A673 (cell line): Measurements from ENCODE around the gene CCDC120. TPM values are rescaled to one million over a fixed set of nuclear protein-coding genes. Genes with fewer than 3 reads are reported as not detected.

Experiments used
- BruUV-seq: library from RNA; stranded (reverse); fragments of 400-500 nt; replicated peaks from 2 replicates; lab custom pipeline; 2021; lab: Mats Ljungman, UMichigan
- CTCF ChIA-PET: fragments of 300-600 bp; sonication (Branson Sonifier 250); formaldehyde crosslinking; loops from one replicate; lab custom pipeline; 2022; ENCODE audit warnings: antibody characterized with exemption; lab: Charles Lee
- POLR2A ChIA-PET: fragments of 300-600 bp; sonication (Branson Sonifier 250); formaldehyde crosslinking; loops from one replicate; lab custom pipeline; 2022; ENCODE audit warnings: antibody characterized with exemption; ENCODE audit not compliant: low non-redundant PET; lab: Charles Lee
- DNase-seq: peaks from one replicate; pipeline ENCODE4 v3.0.0-alpha.2; 2015; ENCODE audit warnings: low spot score
- H3K27ac ChIP-seq: fragments of 200-600 bp; sonication (generic); 2 replicates; pipeline ENCODE4 v1.5.1; 2016; ENCODE audit warnings: mixed run types, low read depth, mild to moderate bottlenecking, mixed read lengths, antibody characterized with exemption, low read length; ENCODE audit not compliant: poor library complexity, severe bottlenecking
- H3K27me3 ChIP-seq: fragments of 200-600 bp; sonication (generic); replicated peaks from 2 replicates; pipeline ENCODE4 v1.6.1; 2017; ENCODE audit warnings: mixed run types, low read depth, mild to moderate bottlenecking, mixed read lengths, antibody characterized with exemption, low read length; ENCODE audit not compliant: insufficient read depth, poor library complexity
- H3K36me3 ChIP-seq: fragments of 200-600 bp; sonication (generic); 2 replicates; pipeline ENCODE4 v1.6.1; 2016; ENCODE audit warnings: mixed run types, mild to moderate bottlenecking, mixed read lengths, antibody characterized with exemption, low read length; ENCODE audit not compliant: insufficient read depth, poor library complexity, severe bottlenecking
- H3K4me1 ChIP-seq: fragments of 200-600 bp; sonication (generic); 2 replicates; pipeline ENCODE4 v1.6.1; 2017; ENCODE audit warnings: mixed run types, mild to moderate bottlenecking, mixed read lengths, antibody characterized with exemption, low read length; ENCODE audit not compliant: insufficient read depth, poor library complexity, severe bottlenecking
- H3K4me3 ChIP-seq: fragments of 200-600 bp; sonication (generic); 2 replicates; pipeline ENCODE4 v1.5.1; 2016; ENCODE audit warnings: low read depth, mixed run types, mild to moderate bottlenecking, mixed read lengths, low read length; ENCODE audit not compliant: poor library complexity, severe bottlenecking
- H3K9me3 ChIP-seq: fragments of 200-600 bp; sonication (generic); 2 replicates; pipeline ENCODE4 v1.6.1; 2016; ENCODE audit warnings: mixed run types, low read depth, mild to moderate bottlenecking, mixed read lengths, antibody characterized with exemption, low read length; ENCODE audit not compliant: poor library complexity, severe bottlenecking
- CTCF ChIP-seq: fragments of 300-800, 200-600 bp; sonication (generic); conservative IDR thresholded peaks from 2 replicates; pipeline ENCODE4 v1.5.1; 2017; ENCODE audit warnings: low read depth, mild to moderate bottlenecking, antibody characterized with exemption, low read length, moderate library complexity, mixed read lengths
- EZH2 ChIP-seq: fragments of 200-600 bp; sonication (generic); IDR thresholded peaks from 2 replicates; pipeline ENCODE4 v1.6.1; 2017; ENCODE audit warnings: borderline replicate concordance, low read depth, mild to moderate bottlenecking, mixed read lengths, antibody characterized with exemption, low read length; ENCODE audit not compliant: poor library complexity, severe bottlenecking
- intact Hi-C: fragments of 100-400 bp; cut with micrococcal nuclease; formaldehyde crosslinking; loops from one replicate; pipeline ENCODE4 v1.10.0; 2022; ENCODE audit not compliant: unreplicated experiment
- total RNA-seq: library from RNA; stranded (reverse); gene quantifications from 2 replicates; pipeline ENCODE4 v1.2.3, GENCODE V29; 2021

Gene CCDC120
- total RNA-seq, 1 experiment from 2014 or later = 13.0 TPM

- intact Hi-C loops = no loop called here
- peak; percentile 92 for DNase-seq
- Histone ChIP-seq H3K4me1 (no peaks in the 10 kb centered on the region), H3K4me3 (peak overlapping the region; percentile 71), H3K9me3 (no peaks in the 10 kb centered on the region), H3K36me3 (no peaks in the 10 kb centered on the region), H3K27ac (no peak overlapping the region), H3K27me3 (no peaks in the 10 kb centered on the region)
- BruUV-seq = no TSS peak
- TF ChIP-seq CTCF (no peak), EZH2 (no peak)
- POLR2A ChIA-PET = interaction anchor here (0.7 kb wide), 1 partner anchor 203 kb away, joined by 4 read pairs; no protein-coding TSS in a partner anchor
- CTCF ChIA-PET = no interaction called here
These were observed 42.2 kb downstream of the CCDC120 start for GRCh38 chrX:49100704-49101628.

GRCh38 chrX:49101629-49101984, 42.8 kb downstream of the CCDC120 start:
- DNase-seq = no peak
- intact Hi-C loops = no loop called here
- H3K4me3 ChIP-seq = peak overlapping the region; percentile 71
- POLR2A ChIA-PET = no interaction called here
- no peaks in the 10 kb centered on the region for H3K36me3 ChIP-seq
- no peak overlapping the region for H3K27ac ChIP-seq
- H3K27me3 ChIP-seq = no peaks in the 10 kb centered on the region
- no peak for TF ChIP-seq EZH2
- no peak for TF ChIP-seq CTCF
- H3K9me3 ChIP-seq = no peaks in the 10 kb centered on the region
- CTCF ChIA-PET = no interaction called here
- BruUV-seq = no TSS peak
- H3K4me1 ChIP-seq = no peaks in the 10 kb centered on the region

GRCh38 chrX:49102190-49102589, 43.4 kb downstream of the CCDC120 start:
- no peaks in the 10 kb centered on the region for H3K36me3 ChIP-seq
- CTCF ChIA-PET = no interaction called here
- TF ChIP-seq CTCF (no peak), EZH2 (no peak)
- H3K27me3 ChIP-seq = no peaks in the 10 kb centered on the region
- H3K9me3 ChIP-seq = no peaks in the 10 kb centered on the region
- BruUV-seq = no TSS peak
- POLR2A ChIA-PET = no interaction called here
- DNase-seq = no peak
- H3K4me1 ChIP-seq = no peaks in the 10 kb centered on the region
- no peak overlapping the region for H3K4me3 ChIP-seq
- intact Hi-C loops = no loop called here
- H3K27ac ChIP-seq = no peak overlapping the region
